GM12892 (cell line): ENCODE data around the gene LAMA2.
A peak's percentile ranks its signal among the peaks of the same experiment; 100 is the strongest.

Experiments
- DNase-seq: peaks from one replicate; pipeline ENCODE4 v3.0.0; 2011; ENCODE audit not compliant: insufficient read length
- FAIRE-seq: peaks from 2 replicates; lab custom pipeline; 2011; peaks lifted over from hg19 to GRCh38; lab: Jason Lieb, UNC
- POLR2A ChIP-seq: IDR thresholded peaks from 2 replicates; pipeline ENCODE4 v1.6.1; 2011; ENCODE audit warnings: low read depth, low read length, control low read depth
- POLR2AphosphoS5 ChIP-seq: IDR thresholded peaks from 2 replicates; pipeline ENCODE4 v1.6.1; 2011; ENCODE audit warnings: low read depth, low read length, control low read depth
- TAF1 ChIP-seq: IDR thresholded peaks from 2 replicates; pipeline ENCODE4 v1.6.1; 2011; ENCODE audit warnings: low read depth, mild to moderate bottlenecking, control low read depth, low read length, borderline replicate concordance

LAMA2 gene

DNA sequence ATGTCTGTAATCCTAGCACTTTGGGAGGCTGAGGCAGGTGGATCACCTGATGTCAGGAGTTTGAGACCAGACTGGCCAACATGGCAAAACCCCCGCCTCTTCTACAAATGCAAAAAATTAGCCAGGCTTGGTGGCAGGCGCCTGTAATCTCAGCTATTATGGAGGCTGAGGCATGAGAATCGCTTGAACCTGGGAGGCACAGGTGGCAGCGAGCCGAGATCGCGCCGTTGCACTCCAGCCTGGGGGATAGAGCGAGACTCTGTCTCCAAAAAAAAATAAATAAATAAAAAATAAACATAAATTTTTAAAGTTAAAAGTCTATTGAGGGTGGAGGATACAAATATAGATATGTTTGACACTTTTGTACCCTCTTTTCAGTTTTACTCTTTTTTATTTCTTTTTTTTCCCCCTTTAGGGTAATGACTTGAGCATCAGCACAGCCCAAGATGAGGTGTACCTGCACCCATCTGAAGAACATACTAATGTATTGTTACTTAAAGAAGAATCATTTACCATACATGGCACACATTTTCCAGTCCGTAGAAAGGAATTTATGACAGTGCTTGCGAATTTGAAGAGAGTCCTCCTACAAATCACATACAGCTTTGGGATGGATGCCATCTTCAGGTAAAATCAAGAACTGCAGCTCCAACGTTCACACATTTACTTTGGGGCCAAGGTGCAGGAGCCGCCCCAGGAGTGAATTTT lies 368.9 kb downstream of the LAMA2 start:
- peak; percentile 33 for FAIRE-seq
- DNase-seq: no peak
- TF ChIP-seq TAF1 (no peak), POLR2AphosphoS5 (no peak), POLR2A (no peak)

DNA sequence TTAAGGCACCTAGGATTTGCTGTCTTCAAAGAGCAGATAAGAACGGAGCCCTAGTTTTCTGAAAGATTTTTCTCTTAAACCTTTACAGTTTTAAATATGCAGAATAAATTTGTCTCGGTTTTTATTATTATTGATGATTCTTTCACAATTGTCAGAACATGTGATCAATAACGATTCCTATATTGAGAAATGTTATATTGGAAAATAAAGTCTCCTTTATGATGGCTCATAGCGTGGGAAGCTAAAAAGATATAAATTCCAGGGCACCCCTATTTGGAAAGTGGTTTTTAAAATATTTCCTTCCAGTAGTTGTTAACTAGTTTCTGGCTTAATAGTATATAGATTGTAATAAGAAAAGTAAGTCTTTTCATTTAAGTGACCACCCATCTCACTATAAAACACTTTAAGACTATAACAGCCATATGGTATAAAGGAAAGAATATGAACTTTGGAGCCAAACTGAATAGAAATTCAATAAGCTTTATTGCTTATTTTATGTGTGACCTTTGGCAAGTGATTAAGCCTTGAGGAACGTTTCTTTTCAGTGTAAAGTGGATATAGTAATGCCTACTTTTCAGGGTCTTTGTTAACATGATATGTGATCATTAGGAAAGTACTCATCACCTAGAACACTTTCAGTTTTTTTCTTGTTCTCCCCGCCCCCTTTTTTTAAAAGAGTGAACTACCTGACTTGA lies 369.6 kb downstream of the LAMA2 start:
- FAIRE-seq (no peak), DNase-seq (no peak)
- TF ChIP-seq POLR2A (no peak), POLR2AphosphoS5 (no peak)

DNA sequence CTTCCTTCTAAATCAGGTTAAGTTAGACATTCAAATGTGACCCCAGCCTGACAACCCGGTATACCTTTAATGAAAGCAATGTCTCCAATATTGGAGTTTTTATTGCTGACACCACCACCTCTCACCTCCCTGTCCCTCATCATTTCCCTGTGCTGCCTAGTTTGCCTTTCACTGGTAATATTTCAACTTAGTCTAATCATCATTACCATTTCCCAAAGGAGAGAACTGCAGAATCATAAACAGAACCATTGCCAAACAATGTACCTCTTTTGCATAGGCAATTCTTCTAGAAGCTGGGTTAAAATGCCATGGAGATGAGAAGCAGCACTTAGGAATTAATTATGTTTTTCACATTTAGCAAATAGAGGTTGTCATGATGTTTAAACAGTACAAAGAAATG lies 370.3 kb downstream of the LAMA2 start:
- FAIRE-seq (no peak), DNase-seq (no peak)
- no peak for TF ChIP-seq TAF1
- TF ChIP-seq POLR2A: no peak
- TF ChIP-seq POLR2AphosphoS5: no peak

DNA sequence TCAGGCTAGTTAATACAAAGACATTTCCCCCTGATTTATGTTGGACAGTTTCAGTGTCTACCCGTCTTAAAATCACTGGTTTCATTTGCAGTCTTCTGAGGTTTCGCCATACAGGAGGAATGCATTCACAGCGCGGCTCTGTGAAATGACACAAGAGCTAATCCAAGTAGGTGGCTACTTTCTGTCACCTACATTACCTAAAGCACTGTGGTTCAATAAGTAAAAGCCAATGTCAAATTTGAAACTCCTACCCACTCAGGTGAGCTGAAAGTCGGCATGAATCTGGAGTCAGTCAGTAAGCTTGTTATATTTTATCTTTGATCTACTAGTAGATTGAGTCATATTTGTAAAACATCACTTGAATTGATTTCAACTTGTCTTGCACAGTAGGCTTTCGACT lies 370.8 kb downstream of the LAMA2 start:
- DNase-seq: no peak
- TF ChIP-seq POLR2AphosphoS5: no peak
- no peak for FAIRE-seq

DNA sequence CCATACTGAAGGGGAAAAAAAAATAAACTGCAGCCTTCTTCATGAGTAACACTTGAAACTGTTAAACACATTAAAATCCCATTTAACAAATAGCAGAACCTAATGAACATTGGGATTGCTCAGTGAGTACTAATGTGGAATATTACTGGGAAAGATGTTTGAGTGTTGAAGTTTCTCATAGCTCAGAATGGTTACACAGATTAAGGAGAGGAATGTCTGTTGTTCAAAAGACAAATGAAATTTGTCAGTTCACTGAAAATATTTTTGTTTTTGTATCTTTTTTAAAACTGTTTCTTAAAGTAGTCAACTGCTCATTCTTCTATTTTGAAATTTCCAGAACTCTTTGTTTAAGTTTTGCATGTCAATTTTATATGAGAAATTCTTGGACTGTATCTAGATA lies 374.3 kb downstream of the LAMA2 start:
- TF ChIP-seq POLR2AphosphoS5 (no peak), TAF1 (no peak), POLR2A (no peak)
- FAIRE-seq (no peak), DNase-seq (no peak)

DNA sequence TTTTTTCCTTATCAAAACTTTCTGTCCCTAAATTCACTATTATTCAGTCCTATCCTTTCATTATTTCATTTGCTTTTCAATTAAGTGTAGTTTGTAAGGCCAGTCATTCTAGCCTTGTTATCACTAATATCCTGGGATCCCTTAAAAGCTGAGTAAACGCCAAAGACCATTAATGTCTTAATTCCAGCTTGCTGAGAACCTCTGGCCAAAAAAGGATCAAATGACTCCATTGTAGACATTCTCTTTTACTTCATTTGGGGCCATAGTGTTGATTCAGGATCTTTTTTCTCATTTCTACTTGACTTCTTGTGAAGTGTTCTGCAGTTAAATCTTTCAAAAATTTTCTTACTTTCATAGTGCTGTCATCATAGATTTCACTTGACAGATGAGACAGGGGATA lies 379.7 kb downstream of the LAMA2 start:
- no peak for TF ChIP-seq POLR2A
- no peak for TF ChIP-seq POLR2AphosphoS5
- TF ChIP-seq TAF1: no peak
- FAIRE-seq: no peak

DNA sequence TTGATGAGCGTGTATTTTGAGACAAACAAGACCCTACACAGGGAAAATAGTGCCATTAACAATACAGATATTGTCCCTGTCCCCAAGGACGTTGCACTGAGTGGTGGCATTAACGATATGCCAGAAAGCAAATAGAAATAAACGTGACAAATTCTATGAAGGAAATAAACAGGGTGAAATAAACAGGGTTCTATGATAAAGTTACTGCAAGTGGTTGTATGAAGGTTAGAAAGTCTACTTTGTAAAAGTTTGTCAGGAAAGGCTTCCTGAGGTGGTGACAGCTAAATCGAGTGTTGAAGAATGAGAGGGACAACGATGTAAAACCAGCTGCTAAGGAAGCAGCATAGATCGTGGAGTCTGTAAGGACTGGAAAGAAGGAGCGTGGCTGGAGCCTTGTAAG lies 380.2 kb downstream of the LAMA2 start:
- FAIRE-seq (no peak), DNase-seq (no peak)
- TF ChIP-seq POLR2AphosphoS5 (no peak), TAF1 (no peak), POLR2A (no peak)

More for the DNA sequence above, 379.7 kb downstream of the LAMA2 start:
- no peak for DNase-seq

DNA sequence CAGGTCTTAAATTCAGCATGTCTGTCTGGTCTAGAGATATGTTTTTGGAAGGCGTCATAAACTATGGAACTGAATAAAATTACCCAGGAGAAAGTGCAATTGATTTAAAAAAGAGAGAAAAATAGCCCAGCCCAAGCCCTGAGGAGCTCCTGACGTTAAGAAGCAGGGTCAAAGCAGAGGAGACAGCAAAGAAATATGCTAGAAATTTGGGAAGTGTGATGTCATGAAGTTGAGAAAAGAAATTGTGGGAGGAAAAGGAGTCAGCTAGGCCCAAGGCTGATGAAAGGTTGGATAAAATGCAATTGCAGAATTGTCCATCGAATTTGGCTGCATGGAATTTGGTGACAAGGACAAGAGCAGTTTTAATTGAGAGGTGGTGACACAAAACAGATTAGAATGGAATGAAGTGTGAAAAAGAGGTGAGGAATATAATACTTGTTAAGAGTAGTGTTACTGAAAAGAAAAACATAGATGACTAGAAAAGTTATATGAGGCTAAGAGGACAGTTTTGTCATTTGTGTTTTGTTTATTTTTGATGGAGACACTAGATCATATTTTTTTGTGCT lies 381.6 kb downstream of the LAMA2 start:
- TF ChIP-seq POLR2AphosphoS5 (no peak), TAF1 (no peak), POLR2A (no peak)
- DNase-seq (no peak), FAIRE-seq (no peak)

DNA sequence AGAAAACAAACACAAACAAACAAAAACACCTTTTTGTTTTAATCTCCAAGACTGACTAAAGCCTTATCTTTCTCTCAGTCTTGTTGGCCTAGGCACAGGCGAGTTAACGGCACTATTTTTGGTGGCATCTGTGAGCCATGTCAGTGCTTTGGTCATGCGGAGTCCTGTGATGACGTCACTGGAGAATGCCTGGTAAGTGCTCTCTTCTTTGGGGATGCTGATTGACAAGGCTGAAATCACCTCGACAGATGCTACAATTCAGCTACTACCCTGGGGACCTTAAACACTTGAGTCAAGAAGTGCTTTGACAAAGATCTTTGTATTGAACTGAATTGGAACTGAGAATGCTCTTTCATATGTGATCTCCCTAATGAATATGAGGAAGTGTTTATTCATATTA lies 384.1 kb downstream of the LAMA2 start:
- TF ChIP-seq POLR2A: no peak
- TF ChIP-seq POLR2AphosphoS5: no peak
- TF ChIP-seq TAF1: no peak
- DNase-seq: no peak
- no peak for FAIRE-seq

DNA sequence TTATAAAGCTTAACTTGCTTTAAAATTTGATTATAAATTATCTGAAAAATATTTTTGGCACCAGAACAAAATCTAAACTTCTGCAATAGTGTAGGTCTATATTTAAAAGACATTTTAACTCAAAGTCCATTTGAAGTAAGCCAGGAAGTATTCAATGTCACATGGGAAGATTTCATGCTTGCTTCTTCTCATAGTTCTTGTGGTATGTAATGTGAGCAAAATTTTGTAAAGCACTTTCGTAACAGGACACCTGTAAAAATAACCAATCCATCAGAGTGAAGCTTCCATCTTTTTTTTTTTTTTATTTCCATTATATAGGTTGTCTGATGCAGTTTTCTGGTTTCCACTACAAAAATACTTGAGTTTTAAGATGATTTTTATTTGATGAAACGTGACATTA lies 386.1 kb downstream of the LAMA2 start:
- DNase-seq (no peak), FAIRE-seq (no peak)
- TF ChIP-seq TAF1: no peak
- TF ChIP-seq POLR2A: no peak
- TF ChIP-seq POLR2AphosphoS5: no peak

DNA sequence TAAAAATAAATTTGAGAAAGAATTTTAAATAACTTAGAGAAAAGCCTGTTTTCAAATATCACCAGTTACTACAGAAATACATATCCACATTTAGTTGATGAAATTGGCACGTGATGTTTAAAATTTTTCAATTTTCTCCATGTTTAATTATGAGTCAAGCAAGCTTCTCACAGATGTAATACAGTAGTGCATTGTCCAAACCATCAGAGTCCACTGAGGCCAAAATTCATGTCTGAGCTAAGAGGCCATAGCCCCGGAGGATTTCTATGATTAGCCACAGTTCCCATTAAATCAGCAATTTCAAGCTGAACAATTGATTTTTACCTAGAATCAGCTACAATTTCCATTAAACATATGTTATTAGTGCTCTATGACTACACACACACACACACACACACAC lies 387.0 kb downstream of the LAMA2 start:
- FAIRE-seq (no peak), DNase-seq (no peak)
- TF ChIP-seq POLR2A: no peak
- no peak for TF ChIP-seq TAF1
- no peak for TF ChIP-seq POLR2AphosphoS5

DNA sequence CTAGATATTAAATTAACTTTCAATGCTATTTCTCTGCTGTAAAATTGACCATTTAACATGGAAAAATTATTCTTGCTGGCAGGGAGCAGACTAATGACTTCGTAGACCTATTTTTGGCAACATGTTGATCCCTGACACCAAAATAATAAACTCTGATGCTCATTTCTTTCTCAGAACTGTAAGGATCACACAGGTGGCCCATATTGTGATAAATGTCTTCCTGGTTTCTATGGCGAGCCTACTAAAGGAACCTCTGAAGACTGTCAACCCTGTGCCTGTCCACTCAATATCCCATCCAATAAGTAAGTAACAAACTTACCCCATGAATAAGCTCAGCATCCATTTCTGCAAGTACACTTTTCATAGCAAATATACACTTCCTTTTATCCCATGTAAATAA lies 387.5 kb downstream of the LAMA2 start:
- FAIRE-seq: no peak
- TF ChIP-seq TAF1 (no peak), POLR2AphosphoS5 (no peak), POLR2A (no peak)
- no peak for DNase-seq
